GM21529 (cell line): ENCODE data around the gene SEMA4G.

Source experiments
- ATAC-seq: cut with Tn5 transposase; IDR thresholded peaks from one replicate; pipeline ENCODE4 v1.9.1; 2021; ENCODE audit not compliant: unreplicated experiment

SEMA4G gene

GRCh38 chr10:101005869-101006567, 36.7 kb downstream of the SEMA4G start:
- ATAC-seq = no peak

- ATAC-seq = no peak
Observed at GRCh38 chr10:101006593-101007098, 37.3 kb downstream of the SEMA4G start.

- ATAC-seq = no peak
Observed at GRCh38 chr10:101007099-101007711, 37.9 kb downstream of the SEMA4G start.

GRCh38 chr10:101007915-101008822, 38.9 kb downstream of the SEMA4G start:
- no peak for ATAC-seq

GRCh38 chr10:101008823-101009423, 39.6 kb downstream of the SEMA4G start:
- no peak for ATAC-seq

- no peak for ATAC-seq
Observed at GRCh38 chr10:101010329-101010728, 41.0 kb downstream of the SEMA4G start.

- ATAC-seq = no peak
Observed at GRCh38 chr10:101011517-101012423, 42.5 kb downstream of the SEMA4G start.

- peak; percentile 77 for ATAC-seq
Observed at GRCh38 chr10:101012525-101013364, 43.4 kb downstream of the SEMA4G start.

GRCh38 chr10:101013365-101013825, 44.1 kb downstream of the SEMA4G start:
- ATAC-seq = no peak

GRCh38 chr10:101014230-101014884, 45.1 kb downstream of the SEMA4G start:
- no peak for ATAC-seq

GRCh38 chr10:101014966-101015581, 45.8 kb downstream of the SEMA4G start:
- ATAC-seq = no peak

GRCh38 chr10:101015582-101015973, 46.3 kb downstream of the SEMA4G start:
- ATAC-seq = no peak

- ATAC-seq = no peak
Observed at GRCh38 chr10:101016814-101017213, 47.5 kb downstream of the SEMA4G start.

GRCh38 chr10:101018118-101018599, 48.9 kb downstream of the SEMA4G start:
- ATAC-seq = no peak

GRCh38 chr10:101018600-101019439, 49.5 kb downstream of the SEMA4G start:
- no peak for ATAC-seq
